Fibroblast of peridontal ligament (primary cell): ENCODE data around the gene SMARCB1.

ENCODE experiments used
- DNase-seq: peaks from one replicate; pipeline ENCODE4 v3.0.0-alpha.2; 2010; ENCODE audit errors: extremely low read depth

SMARCB1 gene

GRCh38 chr22:23762842-23763578, 23.8 kb upstream of the SMARCB1 start, which contains the start of gene C22orf15:
Gene C22orf15, plus strand, starts transcription at chr22:23762990. Its CDS starts 317 bp downstream, at chr22:23763307.
- no peak for DNase-seq

- no peak for DNase-seq
Observed at GRCh38 chr22:23763579-23763945, 23.2 kb upstream of the SMARCB1 start.

- no peak for DNase-seq
Observed at GRCh38 chr22:23763954-23764353, 22.8 kb upstream of the SMARCB1 start.

GRCh38 chr22:23764899-23765881, 21.6 kb upstream of the SMARCB1 start:
- DNase-seq, result no peak

GRCh38 chr22:23767303-23767672, 19.5 kb upstream of the SMARCB1 start:
- no peak for DNase-seq

- peak; percentile 68 for DNase-seq
Observed at GRCh38 chr22:23767673-23768548, 18.9 kb upstream of the SMARCB1 start, which contains the start of gene CHCHD10. Gene CHCHD10, minus strand, starts transcription at chr22:23767972. Its CDS starts 98 bp downstream, at chr22:23767874.

GRCh38 chr22:23769321-23769965, 17.3 kb upstream of the SMARCB1 start:
- no peak for DNase-seq

GRCh38 chr22:23772315-23772648, 14.5 kb upstream of the SMARCB1 start:
- no peak for DNase-seq

GRCh38 chr22:23772649-23773473, 13.9 kb upstream of the SMARCB1 start, which contains the start of gene MMP11:
Gene MMP11, plus strand, starts transcription at chr22:23772849. Its CDS starts 22 bp downstream, at chr22:23772871.
- no peak for DNase-seq

- no peak for DNase-seq
Observed at GRCh38 chr22:23773483-23774113, 13.2 kb upstream of the SMARCB1 start.

GRCh38 chr22:23774114-23774921, 12.4 kb upstream of the SMARCB1 start:
- DNase-seq, result no peak

GRCh38 chr22:23774922-23775436, 11.8 kb upstream of the SMARCB1 start:
- DNase-seq, result peak; percentile 73

GRCh38 chr22:23775779-23776375, 10.9 kb upstream of the SMARCB1 start:
- DNase-seq, result no peak

- no peak for DNase-seq
Observed at GRCh38 chr22:23777776-23778576, 8.8 kb upstream of the SMARCB1 start.

- no peak for DNase-seq
Observed at GRCh38 chr22:23778577-23778900, 8.2 kb upstream of the SMARCB1 start.

- DNase-seq, result no peak
Observed at GRCh38 chr22:23779083-23779482, 7.7 kb upstream of the SMARCB1 start.

- DNase-seq, result no peak
Observed at GRCh38 chr22:23779731-23780130, 7.0 kb upstream of the SMARCB1 start.
